ENCODE results near the gene CXCR6.

DNA sequence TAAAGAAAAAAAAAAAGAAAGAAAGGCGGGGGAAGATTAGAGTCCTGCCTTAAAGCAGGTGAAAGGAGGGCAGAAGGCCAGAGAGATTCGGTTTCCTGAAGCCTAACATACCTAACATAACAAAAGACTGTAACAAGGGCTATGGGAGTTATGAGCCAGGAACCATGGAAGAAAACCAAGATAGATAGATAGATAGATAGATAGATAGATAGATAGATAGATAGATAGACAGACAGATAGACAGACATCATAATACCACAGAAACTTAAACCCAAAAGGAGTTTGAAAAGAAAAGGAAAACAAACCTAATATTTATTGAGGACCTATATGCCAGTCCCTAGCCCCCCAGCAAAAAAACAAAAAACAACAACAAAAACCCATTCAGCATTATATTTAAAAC, 54.7 kb downstream of the CXCR6 start:
- TF ChIP-seq TAF1 (IDR thresholded peaks at IDR 0.05; ENCODE audit: low read depth), result no peak
- TF ChIP-seq RAD21 (IDR thresholded peaks at IDR 0.05; ENCODE audit: low read depth), result no peak
- TF ChIP-seq EGR1 (IDR thresholded peaks at IDR 0.05), result no peak
- TF ChIP-seq, protein P1, sequence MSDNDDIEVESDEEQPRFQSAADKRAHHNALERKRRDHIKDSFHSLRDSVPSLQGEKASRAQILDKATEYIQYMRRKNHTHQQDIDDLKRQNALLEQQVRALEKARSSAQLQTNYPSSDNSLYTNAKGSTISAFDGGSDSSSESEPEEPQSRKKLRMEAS (IDR thresholded peaks at IDR 0.05), result no peak
- TF ChIP-seq FOXM1 (IDR thresholded peaks at IDR 0.05; ENCODE audit: borderline replicate concordance, low read depth), result no peak
- TF ChIP-seq YY1 (IDR thresholded peaks at IDR 0.05; ENCODE audit: low read depth), result no peak
- no peak for TF ChIP-seq TCF12 (IDR thresholded peaks at IDR 0.05; ENCODE audit: low read depth)
- TF ChIP-seq, protein P2, sequence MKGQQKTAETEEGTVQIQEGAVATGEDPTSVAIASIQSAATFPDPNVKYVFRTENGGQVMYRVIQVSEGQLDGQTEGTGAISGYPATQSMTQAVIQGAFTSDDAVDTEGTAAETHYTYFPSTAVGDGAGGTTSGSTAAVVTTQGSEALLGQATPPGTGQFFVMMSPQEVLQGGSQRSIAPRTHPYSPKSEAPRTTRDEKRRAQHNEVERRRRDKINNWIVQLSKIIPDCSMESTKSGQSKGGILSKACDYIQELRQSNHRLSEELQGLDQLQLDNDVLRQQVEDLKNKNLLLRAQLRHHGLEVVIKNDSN (IDR thresholded peaks at IDR 0.05), result no peak
- no peak for TF ChIP-seq EP300 (IDR thresholded peaks at IDR 0.05; ENCODE audit: borderline replicate concordance)
- no peak for TF ChIP-seq NFIC (IDR thresholded peaks at IDR 0.05)

All from Ishikawa (cell line).